Colonic mucosa (tissue), 4 donors: Measurements from ENCODE around the gene USP31. TPM values are rescaled to one million over a fixed set of nuclear protein-coding genes. Genes with fewer than 3 reads are reported as not detected.

Experiments
- DNase-seq: peaks from one replicate; pipeline ENCODE4 v3.0.0-alpha.2; 2020
- H3K27ac ChIP-seq: fragments of 200-600 bp; one replicate; pipeline ENCODE4 v1.8.0; 2021
- H3K27me3 ChIP-seq: fragments of 200-600 bp; one replicate; pipeline ENCODE4 v1.8.0; 2021
- H3K36me3 ChIP-seq: fragments of 200-600 bp; one replicate; pipeline ENCODE4 v1.8.0; 2021
- H3K4me1 ChIP-seq: fragments of 200-600 bp; one replicate; pipeline ENCODE4 v1.8.0; 2021; ENCODE audit warnings: mild to moderate bottlenecking
- H3K4me3 ChIP-seq: fragments of 200-600 bp; one replicate; pipeline ENCODE4 v1.8.0; 2021
- H3K9ac ChIP-seq, 2 donors: one replicate each; pipeline ENCODE4 v1.7.0; 2013; ENCODE audit warnings: control low read depth in 2 of 2, low read depth in 2 of 2, low read length in 2 of 2
- H3K9me3 ChIP-seq: fragments of 200-600 bp; one replicate; pipeline ENCODE4 v1.8.0; 2021
- CTCF ChIP-seq: fragments of 200-600 bp; IDR thresholded peaks from one replicate; pipeline ENCODE4 v1.8.0; 2022; ENCODE audit warnings: antibody characterized with exemption, mild to moderate bottlenecking
- intact Hi-C: fragments of 100-400 bp; cut with DNase I; formaldehyde crosslinking; loops from one replicate; pipeline ENCODE4 v1.14.1; 2022
- total RNA-seq, 2 donors: library from RNA; stranded (reverse); fragmentation: NEBNext Ultra II Directional in 1 of 2; extraction: Animal tissue kit (Norgen Biotek cat#: 25700) in 1 of 2; gene quantifications; one replicate each; pipeline ENCODE4 v1.2.1, GENCODE V29; 2021
- donor health status: healthy.
- donor health status: DM: no; HTN: no; CAD: no.
- donor health status: DM: no; HTN: no; CAD: no.

USP31 gene
- total RNA-seq, 2 donors from 2014 or later = 5.9 to 9.8 TPM

GRCh38 chr16:23158114-23158513, 8.9 kb upstream of the USP31 start:
- intact Hi-C loops = no loop called here
- Histone ChIP-seq H3K4me1 (no peaks in the 10 kb centered on the region), H3K36me3 (no peaks in the 10 kb centered on the region), H3K27ac (no peak overlapping the region), H3K9ac (no peak overlapping the region), H3K4me3 (no peak overlapping the region), H3K9me3 (no peaks in the 10 kb centered on the region), H3K27me3 (no peaks in the 10 kb centered on the region)
- no peak for DNase-seq
- TF ChIP-seq CTCF = no peak

GRCh38 chr16:23156946-23157460, 7.8 kb upstream of the USP31 start:
- intact Hi-C loops = no loop called here
- no peak for DNase-seq
- H3K4me1 ChIP-seq = no peaks in the 10 kb centered on the region
- H3K27me3 ChIP-seq = no peaks in the 10 kb centered on the region
- no peak overlapping the region for H3K27ac ChIP-seq
- H3K36me3 ChIP-seq = no peaks in the 10 kb centered on the region
- H3K4me3 ChIP-seq = no peak overlapping the region
- no peak overlapping the region for H3K9ac ChIP-seq
- H3K9me3 ChIP-seq = no peaks in the 10 kb centered on the region
- no peak for TF ChIP-seq CTCF

- intact Hi-C loops = no loop called here
- H3K9me3 ChIP-seq = no peaks in the 10 kb centered on the region
- H3K27ac ChIP-seq = no peak overlapping the region
- no peak overlapping the region for H3K4me3 ChIP-seq
- H3K9ac ChIP-seq = no peak overlapping the region
- no peaks in the 10 kb centered on the region for H3K36me3 ChIP-seq
- TF ChIP-seq CTCF = no peak
- no peaks in the 10 kb centered on the region for H3K4me1 ChIP-seq
- no peaks in the 10 kb centered on the region for H3K27me3 ChIP-seq
- no peak for DNase-seq
Measured at GRCh38 chr16:23156110-23156509, 6.9 kb upstream of the USP31 start.

- H3K9me3 ChIP-seq = no peaks in the 10 kb centered on the region
- H3K27ac ChIP-seq = no peak overlapping the region
- no peak for DNase-seq
- H3K4me1 ChIP-seq = no peaks in the 10 kb centered on the region
- intact Hi-C loops = no loop called here
- H3K4me3 ChIP-seq = no peak overlapping the region
- H3K27me3 ChIP-seq = no peaks in the 10 kb centered on the region
- no peak overlapping the region for H3K9ac ChIP-seq
- peak; percentile 16 for TF ChIP-seq CTCF
- H3K36me3 ChIP-seq = no peaks in the 10 kb centered on the region
Measured at GRCh38 chr16:23155445-23156049, 6.3 kb upstream of the USP31 start.

- TF ChIP-seq CTCF = no peak
- Histone ChIP-seq H3K27me3 (no peaks in the 10 kb centered on the region), H3K27ac (no peak overlapping the region), H3K9me3 (no peaks in the 10 kb centered on the region), H3K4me3 (no peak overlapping the region), H3K36me3 (no peaks in the 10 kb centered on the region), H3K4me1 (peaks cover 4% of the 10 kb centered on the region), H3K9ac (no peak overlapping the region)
- intact Hi-C loops = no loop called here
- no peak for DNase-seq
Measured at GRCh38 chr16:23152386-23153178, 3.3 kb upstream of the USP31 start.
